ENCODE measurements around the gene IMMP2L. TPM values are rescaled to one million over a fixed set of nuclear protein-coding genes. Genes with fewer than 3 reads are reported as not detected.

The IMMP2L gene
- total and polyA plus RNA-seq, 2 of the 4 experiments (the other 2 are of a cell fraction), result 5.8 to 9.3 TPM

DNA sequence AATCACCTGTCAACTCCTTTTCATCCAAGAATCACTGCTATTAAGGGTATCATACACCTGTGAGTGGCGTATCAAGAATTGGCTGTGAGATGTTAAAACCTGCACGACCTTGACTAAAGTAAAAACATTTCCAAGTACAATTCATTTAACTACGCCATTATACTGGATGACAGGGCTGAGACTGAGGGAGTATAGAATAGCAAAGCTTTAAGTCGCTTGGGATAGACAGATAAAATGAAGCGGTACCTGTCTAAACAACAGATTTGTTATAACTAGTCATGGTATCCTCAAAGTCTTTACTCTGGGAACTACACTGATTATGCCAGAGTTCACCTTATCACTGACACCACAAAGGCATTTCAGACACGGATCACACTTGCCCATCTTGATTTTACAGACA is 837.5 kb downstream of the IMMP2L start:
- Histone ChIP-seq H4K91ac (ENCODE audit: insufficient read depth, low read depth, low read length) (no peak overlapping the region), H3K9ac (ENCODE audit: low read depth, low read length) (no peak overlapping the region), H3K27ac (ENCODE audit: insufficient read depth, low read length) (no peak overlapping the region), H3K56ac (ENCODE audit: extremely low read depth, insufficient read depth, low read length) (no peak overlapping the region), H3K36me3 (ENCODE audit: control insufficient read depth, insufficient read depth, low read length) (no peaks in the 10 kb centered on the region), H3K4me1 (ENCODE audit: control insufficient read depth, insufficient read depth, low read length) (no peaks in the 10 kb centered on the region), H2AK9ac (replicated peaks; ENCODE audit: low read depth, low read length, poor library complexity) (no peak overlapping the region), H4K5ac (ENCODE audit: low read depth, low read length) (no peak overlapping the region), H2BK5ac (ENCODE audit: low read depth, low read length, poor library complexity, severe bottlenecking) (no peak overlapping the region), H3K79me1 (ENCODE audit: low read depth in 1 of 2, low read length in 2 of 2) (no peaks in the 10 kb centered on the region), H3K18ac (ENCODE audit: low read depth, low read length) (no peak overlapping the region), H2AK5ac (ENCODE audit: low read depth, low read length) (no peak overlapping the region), H4K20me1 (ENCODE audit: insufficient read depth, low read length) (no peaks in the 10 kb centered on the region), H3K4me3 (ENCODE audit: insufficient read depth, low read depth, low read length) (no peak overlapping the region), H3K4me2 (ENCODE audit: low read depth, low read length) (no peak overlapping the region), H2BK20ac (ENCODE audit: low read depth, low read length) (no peak overlapping the region), H3K27me3 (ENCODE audit: control insufficient read depth, insufficient read depth, low read length) (no peaks in the 10 kb centered on the region), H2BK15ac (ENCODE audit: low read depth, low read length) (no peak overlapping the region), H3K9me1 (ENCODE audit: insufficient read depth, low read length) (no peaks in the 10 kb centered on the region), H2AFZ (replicated peaks; ENCODE audit: low read length, poor library complexity) (no peak overlapping the region), H4K8ac (ENCODE audit: low read depth in 2 of 2, low read length in 2 of 2) (no peak overlapping the region), H3K9me3 (ENCODE audit: control insufficient read depth, insufficient read depth, low read length) (no peaks in the 10 kb centered on the region), H2BK120ac (ENCODE audit: low read depth, low read length) (no peak overlapping the region), H3K4ac (ENCODE audit: low read depth, low read length) (no peak overlapping the region), H3K14ac (replicated peaks; ENCODE audit: low read depth, low read length) (no peak overlapping the region), H3K23ac (ENCODE audit: low read depth, low read length) (no peak overlapping the region)
- dilution Hi-C loops (cut with HindIII; ENCODE audit: low sequenced_read_pairs, unreplicated experiment), result no loop called here
- WGBS, 2 experiments (ENCODE audit: extremely low coverage in 2 of 2, insufficient read length in 1 of 2), result no CpG with 5 or more reads among the region's 6 CpGs
- TF ChIP-seq CHD1 (IDR thresholded peaks at IDR 0.05; ENCODE audit: low read depth, low read length) (no peak), RCOR1 (IDR thresholded peaks at IDR 0.05; ENCODE audit: insufficient replicate concordance, low read length) (no peak), CEBPB (IDR thresholded peaks at IDR 0.05; ENCODE audit: low read depth, low read length) (no peak), MAFK (IDR thresholded peaks at IDR 0.05; ENCODE audit: low read depth, low read length) (no peak), RAD21 (IDR thresholded peaks at IDR 0.05; ENCODE audit: low read length) (no peak), RFX5 (IDR thresholded peaks at IDR 0.05; ENCODE audit: low read depth, low read length) (no peak), MAZ (IDR thresholded peaks at IDR 0.05; ENCODE audit: borderline replicate concordance, low read depth, low read length) (no peak)
- TF ChIP-seq, protein P1, sequence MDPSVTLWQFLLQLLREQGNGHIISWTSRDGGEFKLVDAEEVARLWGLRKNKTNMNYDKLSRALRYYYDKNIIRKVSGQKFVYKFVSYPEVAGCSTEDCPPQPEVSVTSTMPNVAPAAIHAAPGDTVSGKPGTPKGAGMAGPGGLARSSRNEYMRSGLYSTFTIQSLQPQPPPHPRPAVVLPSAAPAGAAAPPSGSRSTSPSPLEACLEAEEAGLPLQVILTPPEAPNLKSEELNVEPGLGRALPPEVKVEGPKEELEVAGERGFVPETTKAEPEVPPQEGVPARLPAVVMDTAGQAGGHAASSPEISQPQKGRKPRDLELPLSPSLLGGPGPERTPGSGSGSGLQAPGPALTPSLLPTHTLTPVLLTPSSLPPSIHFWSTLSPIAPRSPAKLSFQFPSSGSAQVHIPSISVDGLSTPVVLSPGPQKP (IDR thresholded peaks at IDR 0.05; ENCODE audit: borderline replicate concordance, low read depth, low read length), result no peak
- in situ Hi-C loops (cut with MboI; ENCODE audit: low sequenced_read_pairs), result no loop called here
- no peak for ATAC-seq (ENCODE audit: low read depth)
- POLR2A ChIA-PET (ENCODE audit: unreplicated experiment), result no interaction called here
- CTCF ChIA-PET, result no interaction called here
- no TSS peak for BruUV-seq (replicated peaks)
- DNase-seq, result no peak
- intact Hi-C loops (cut with micrococcal nuclease), result no loop called here
